Neural progenitor cell (in vitro differentiated cells): ENCODE results near the gene PPP1R9B. TPM values are rescaled to one million over a fixed set of nuclear protein-coding genes. Genes with fewer than 3 reads are reported as not detected.
A peak's percentile ranks its signal among the peaks of the same experiment; 100 is the strongest.

Experiments
- DNase-seq: peaks from one replicate; pipeline ENCODE4 v3.0.0-alpha.2; 2016; ENCODE audit warnings: low spot score
- H2AFZ ChIP-seq: fragments of 200-600 bp; sonication (generic); replicated peaks from 2 replicates; pipeline ENCODE4 v1.6.1; 2016; ENCODE audit warnings: antibody characterized with exemption
- H3F3A ChIP-seq: fragments of 200-600 bp; sonication (generic); 2 replicates; pipeline ENCODE4 v1.6.1; 2016; ENCODE audit warnings: antibody characterized with exemption, low read depth
- H3K27ac ChIP-seq: fragments of 200-600 bp; sonication (generic); 2 replicates; pipeline ENCODE4 v1.5.1; 2016; ENCODE audit warnings: mild to moderate bottlenecking
- H3K27me3 ChIP-seq: fragments of 200-600 bp; sonication (generic); 2 replicates; pipeline ENCODE4 v1.6.1; 2016; ENCODE audit warnings: mild to moderate bottlenecking, moderate library complexity
- H3K36me3 ChIP-seq: fragments of 200-600 bp; sonication (generic); 2 replicates; pipeline ENCODE4 v1.5.1; 2016
- H3K4me1 ChIP-seq: fragments of 200-600 bp; sonication (generic); 2 replicates; pipeline ENCODE4 v1.6.1; 2016; ENCODE audit warnings: mixed run types
- H3K4me2 ChIP-seq: fragments of 200-600 bp; sonication (generic); 2 replicates; pipeline ENCODE4 v1.6.1; 2016
- H3K4me3 ChIP-seq: fragments of 200-600 bp; sonication (generic); 2 replicates; pipeline ENCODE4 v1.5.1; 2016
- H3K79me2 ChIP-seq: fragments of 200-600 bp; sonication (generic); 2 replicates; pipeline ENCODE4 v1.6.1; 2016; ENCODE audit warnings: low read depth
- H3K9ac ChIP-seq: fragments of 200-600 bp; sonication (generic); 2 replicates; pipeline ENCODE4 v1.6.1; 2016
- H3K9me3 ChIP-seq: fragments of 200-600 bp; sonication (generic); 2 replicates; pipeline ENCODE4 v1.5.1; 2016; ENCODE audit warnings: low read depth
- H4K20me1 ChIP-seq: fragments of 200-600 bp; sonication (generic); 2 replicates; pipeline ENCODE4 v1.6.1; 2016; ENCODE audit warnings: low read depth
- H3K27ac Mint-ChIP-seq: 3 replicates; pipeline ENCODE4 v1.8.0; 2021; ENCODE audit warnings: mixed read lengths
- H3K27me3 Mint-ChIP-seq: 2 replicates; pipeline ENCODE4 v1.8.0; 2022; ENCODE audit warnings: low read depth, mild to moderate bottlenecking, inconsistent platforms, moderate library complexity, mixed read lengths; ENCODE audit not compliant: insufficient read depth
- H3K36me3 Mint-ChIP-seq: 3 replicates; pipeline ENCODE4 v1.8.0; 2021; ENCODE audit warnings: mixed read lengths
- H3K4me1 Mint-ChIP-seq: 3 replicates; pipeline ENCODE4 v1.8.0; 2021; ENCODE audit warnings: mixed read lengths
- H3K4me3 Mint-ChIP-seq: 3 replicates; pipeline ENCODE4 v1.8.0; 2021; ENCODE audit warnings: mild to moderate bottlenecking, moderate library complexity, mixed read lengths
- H3K9me3 Mint-ChIP-seq: 3 replicates; pipeline ENCODE4 v1.8.0; 2020; ENCODE audit warnings: mixed read lengths
- EZH2 ChIP-seq: fragments of 200-600 bp; sonication (generic); IDR thresholded peaks from 2 replicates; pipeline ENCODE4 v1.6.1; 2017; ENCODE audit warnings: antibody characterized with exemption, mild to moderate bottlenecking, moderate library complexity
- EZH2phosphoT487 ChIP-seq: fragments of 200-600 bp; sonication (generic); IDR thresholded peaks from 2 replicates; pipeline ENCODE4 v1.6.1; 2017; ENCODE audit warnings: antibody characterized with exemption
- total RNA-seq: library from RNA; depleted of rRNA; stranded (reverse); fragments of >200 nt; gene quantifications from 2 replicates; pipeline ENCODE4 v1.2.3, GENCODE V29; 2015; ENCODE audit warnings: low replicate concordance
- TF ChIP-seq, protein P1 (sequence below): fragments of 200-600 bp; sonication (generic); IDR thresholded peaks from 2 replicates; pipeline ENCODE4 v1.5.1; 2017; ENCODE audit warnings: antibody characterized with exemption, mild to moderate bottlenecking

Gene PPP1R9B
- total RNA-seq, 1 donor from 2014 or later, result 12.0 TPM

GRCh38 chr17:50190293-50190602 is 39.8 kb upstream of the PPP1R9B start:
- Histone ChIP-seq H3K36me3 (no peaks in the 10 kb centered on the region), H3K4me2 (no peak overlapping the region), H3K9me3 (no peaks in the 10 kb centered on the region), H3F3A (no peaks in the 10 kb centered on the region), H4K20me1 (no peaks in the 10 kb centered on the region), H3K4me3 (no peak overlapping the region), H3K4me1 (no peaks in the 10 kb centered on the region), H3K27me3 (no peaks in the 10 kb centered on the region), H3K27ac (no peak overlapping the region), H2AFZ (no peak overlapping the region), H3K79me2 (no peaks in the 10 kb centered on the region), H3K9ac (no peak overlapping the region)
- peaks cover 11% of the 10 kb centered on the region for H3K27me3 Mint-ChIP-seq
- H3K36me3 Mint-ChIP-seq, result peaks cover 5% of the 10 kb centered on the region
- peaks cover 2% of the 10 kb centered on the region for H3K4me1 Mint-ChIP-seq
- no peaks in the 10 kb centered on the region for H3K9me3 Mint-ChIP-seq
- no peak overlapping the region for H3K27ac Mint-ChIP-seq
- DNase-seq, result no peak
- TF ChIP-seq EZH2 (no peak), EZH2phosphoT487 (no peak)
- TF ChIP-seq, protein P1, sequence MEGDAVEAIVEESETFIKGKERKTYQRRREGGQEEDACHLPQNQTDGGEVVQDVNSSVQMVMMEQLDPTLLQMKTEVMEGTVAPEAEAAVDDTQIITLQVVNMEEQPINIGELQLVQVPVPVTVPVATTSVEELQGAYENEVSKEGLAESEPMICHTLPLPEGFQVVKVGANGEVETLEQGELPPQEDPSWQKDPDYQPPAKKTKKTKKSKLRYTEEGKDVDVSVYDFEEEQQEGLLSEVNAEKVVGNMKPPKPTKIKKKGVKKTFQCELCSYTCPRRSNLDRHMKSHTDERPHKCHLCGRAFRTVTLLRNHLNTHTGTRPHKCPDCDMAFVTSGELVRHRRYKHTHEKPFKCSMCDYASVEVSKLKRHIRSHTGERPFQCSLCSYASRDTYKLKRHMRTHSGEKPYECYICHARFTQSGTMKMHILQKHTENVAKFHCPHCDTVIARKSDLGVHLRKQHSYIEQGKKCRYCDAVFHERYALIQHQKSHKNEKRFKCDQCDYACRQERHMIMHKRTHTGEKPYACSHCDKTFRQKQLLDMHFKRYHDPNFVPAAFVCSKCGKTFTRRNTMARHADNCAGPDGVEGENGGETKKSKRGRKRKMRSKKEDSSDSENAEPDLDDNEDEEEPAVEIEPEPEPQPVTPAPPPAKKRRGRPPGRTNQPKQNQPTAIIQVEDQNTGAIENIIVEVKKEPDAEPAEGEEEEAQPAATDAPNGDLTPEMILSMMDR, result no peak
- H3K4me3 Mint-ChIP-seq, result no peak overlapping the region

- H2AFZ ChIP-seq, result no peak overlapping the region
- no peak overlapping the region for H3K27ac ChIP-seq
- Mint-ChIP-seq H3K27ac (peak overlapping the region; percentile 76), H3K4me3 (no peak overlapping the region), H3K4me1 (peaks cover 6% of the 10 kb centered on the region), H3K27me3 (peaks cover 11% of the 10 kb centered on the region), H3K9me3 (no peaks in the 10 kb centered on the region), H3K36me3 (peaks cover 6% of the 10 kb centered on the region)
- H3K4me1 ChIP-seq, result peaks cover 5% of the 10 kb centered on the region
- H3K9ac ChIP-seq, result no peak overlapping the region
- no peaks in the 10 kb centered on the region for H4K20me1 ChIP-seq
- no peaks in the 10 kb centered on the region for H3K79me2 ChIP-seq
- no peak overlapping the region for H3K4me2 ChIP-seq
- no peak overlapping the region for H3K4me3 ChIP-seq
- no peaks in the 10 kb centered on the region for H3K36me3 ChIP-seq
- TF ChIP-seq, protein P1, result no peak
- no peak for TF ChIP-seq EZH2
- no peak for TF ChIP-seq EZH2phosphoT487
- H3F3A ChIP-seq, result no peaks in the 10 kb centered on the region
- no peaks in the 10 kb centered on the region for H3K9me3 ChIP-seq
- no peak for DNase-seq
- H3K27me3 ChIP-seq, result no peaks in the 10 kb centered on the region
Measured at GRCh38 chr17:50189550-50190292, 39.2 kb upstream of the PPP1R9B start.

DNA sequence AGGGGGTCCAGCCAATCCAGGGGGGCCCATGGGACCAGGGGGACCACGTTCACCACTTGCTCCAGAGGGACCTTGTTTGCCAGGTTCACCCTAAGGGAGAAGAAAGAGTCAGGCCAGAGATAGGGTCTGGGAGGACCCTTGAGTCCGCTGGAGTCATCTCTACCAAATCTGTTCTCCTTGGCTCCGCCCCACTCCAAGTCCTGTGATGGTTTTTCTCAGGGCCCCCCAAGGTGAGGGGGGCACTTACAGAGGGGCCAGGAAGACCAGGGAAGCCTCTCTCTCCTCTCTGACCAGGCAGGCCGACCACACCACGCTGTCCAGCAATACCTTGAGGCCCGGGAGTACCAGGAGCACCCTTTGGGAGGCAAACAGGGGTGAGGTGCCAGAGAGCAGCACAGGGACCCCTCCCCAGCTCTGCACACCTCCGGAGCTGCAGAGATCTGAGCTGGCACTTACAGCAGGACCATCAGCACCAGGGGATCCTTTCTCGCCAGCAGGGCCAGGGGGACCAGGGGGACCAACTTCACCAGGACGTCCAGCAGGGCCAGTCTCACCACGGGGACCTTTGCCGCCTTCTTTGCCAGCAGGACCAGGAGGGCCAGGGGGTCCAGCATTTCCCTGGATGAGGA is 38.6 kb upstream of the PPP1R9B start:
- Histone ChIP-seq H3F3A (no peaks in the 10 kb centered on the region), H3K79me2 (no peaks in the 10 kb centered on the region), H3K27ac (no peak overlapping the region), H3K4me3 (no peak overlapping the region), H3K9ac (no peak overlapping the region), H3K27me3 (no peaks in the 10 kb centered on the region), H3K9me3 (no peaks in the 10 kb centered on the region), H4K20me1 (no peaks in the 10 kb centered on the region), H2AFZ (no peak overlapping the region), H3K4me1 (peaks cover 12% of the 10 kb centered on the region), H3K4me2 (no peak overlapping the region), H3K36me3 (no peaks in the 10 kb centered on the region)
- no peaks in the 10 kb centered on the region for H3K9me3 Mint-ChIP-seq
- H3K27ac Mint-ChIP-seq, result peak overlapping the region; percentile 21
- H3K4me1 Mint-ChIP-seq, result peaks cover 12% of the 10 kb centered on the region
- TF ChIP-seq EZH2 (no peak), EZH2phosphoT487 (no peak)
- TF ChIP-seq, protein P1, result no peak
- H3K27me3 Mint-ChIP-seq, result peaks cover 12% of the 10 kb centered on the region
- peaks cover 6% of the 10 kb centered on the region for H3K36me3 Mint-ChIP-seq
- no peak overlapping the region for H3K4me3 Mint-ChIP-seq
- DNase-seq, result no peak
